Skeletal muscle satellite cell (primary cell): ENCODE data around the gene OR6Y1. TPM values are rescaled to one million over a fixed set of nuclear protein-coding genes. Genes with fewer than 3 reads are reported as not detected.

Source experiments
- H3K27me3 ChIP-seq: 2 replicates; pipeline ENCODE4 v1.7.0; 2013; ENCODE audit warnings: low read length; ENCODE audit not compliant: control insufficient read depth, insufficient read depth
- H3K36me3 ChIP-seq: 2 replicates; pipeline ENCODE4 v1.7.0; 2013; ENCODE audit warnings: mild to moderate bottlenecking, control low read depth, low read length; ENCODE audit not compliant: insufficient read depth
- H3K4me1 ChIP-seq: 2 replicates; pipeline ENCODE4 v1.7.0; 2013; ENCODE audit warnings: low read length; ENCODE audit not compliant: control insufficient read depth, insufficient read depth
- H3K4me2 ChIP-seq: 2 replicates; pipeline ENCODE4 v1.7.0; 2013; ENCODE audit warnings: mild to moderate bottlenecking, low read length
- H3K4me3 ChIP-seq: 2 replicates; pipeline ENCODE4 v1.7.0; 2013; ENCODE audit warnings: low read length
- H3K9ac ChIP-seq: 2 replicates; pipeline ENCODE4 v1.7.0; 2013; ENCODE audit warnings: mild to moderate bottlenecking, low read depth, low read length, moderate library complexity
- H3K9me3 ChIP-seq: replicated peaks from 2 replicates; pipeline ENCODE4 v1.7.0; 2013; ENCODE audit warnings: mild to moderate bottlenecking, control low read depth, low read length
- total RNA-seq: library from RNA; depleted of rRNA; stranded (reverse); fragments of >200 nt; gene quantifications from 2 replicates; pipeline ENCODE4 v1.2.3, GENCODE V29; 2012; rRNA removed

Gene OR6Y1
- total RNA-seq: not detected in 2 replicates

DNA sequence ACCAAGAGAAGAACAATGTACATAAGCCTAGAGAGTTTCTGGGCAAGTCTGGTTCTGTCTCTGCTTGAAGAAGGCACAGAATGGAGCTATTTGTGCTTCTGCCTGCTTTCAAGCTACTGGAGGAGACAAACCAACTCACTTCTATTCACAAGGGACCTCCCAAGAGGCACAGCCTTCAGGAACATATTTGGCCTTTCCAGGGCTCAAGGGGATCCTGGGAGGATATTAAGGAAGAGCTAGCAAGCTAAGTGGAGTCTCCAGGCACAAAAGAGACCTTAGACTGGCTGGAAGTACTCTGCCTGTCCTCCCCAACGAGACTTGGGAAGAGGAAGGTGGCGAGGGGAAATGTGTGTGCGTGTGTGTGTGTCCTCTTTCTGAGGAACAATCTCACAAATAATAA, at the start of gene OR6Y1:
Gene OR6Y1, minus strand, starts transcription at position 54 of the 400 bp plus-strand sequence. CDS start 6,300 bp downstream, outside the sequence.
- no peaks in the 10 kb centered on the region for H3K9me3 ChIP-seq
- H3K27me3 ChIP-seq: no peaks in the 10 kb centered on the region
- no peak within 1 kb of the TSS for H3K4me2 ChIP-seq
- no peaks in the 10 kb centered on the region for H3K4me1 ChIP-seq
- no peak within 1 kb of the TSS for H3K9ac ChIP-seq
- no peaks in the 10 kb centered on the region for H3K36me3 ChIP-seq
- H3K4me3 ChIP-seq: no peak within 1 kb of the TSS

DNA sequence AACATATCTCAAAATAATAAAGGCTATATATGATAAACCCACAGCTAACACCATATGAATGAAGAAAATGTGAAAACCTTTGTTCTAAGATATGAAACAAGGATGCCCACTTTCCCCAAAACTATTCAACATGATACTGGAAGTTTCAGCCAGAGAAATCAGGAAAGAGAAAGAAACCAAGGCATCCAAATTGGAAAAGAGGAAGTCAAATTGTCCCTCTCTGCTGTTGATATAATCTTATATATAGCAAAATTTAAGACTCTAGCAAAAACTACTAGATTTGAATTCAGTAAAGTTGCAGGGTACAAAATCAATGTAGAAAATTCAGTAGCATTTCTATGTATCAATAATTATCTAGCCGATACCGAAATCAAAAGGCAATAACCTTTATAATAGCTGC, 46.5 kb upstream of the OR6Y1 start:
- H3K4me3 ChIP-seq: no peak overlapping the region
- no peaks in the 10 kb centered on the region for H3K36me3 ChIP-seq
- no peaks in the 10 kb centered on the region for H3K27me3 ChIP-seq
- no peaks in the 10 kb centered on the region for H3K4me1 ChIP-seq
- no peaks in the 10 kb centered on the region for H3K9me3 ChIP-seq
- no peak overlapping the region for H3K4me2 ChIP-seq
- no peak overlapping the region for H3K9ac ChIP-seq

GRCh38 chr1:158586942-158587341, 32.7 kb upstream of the OR6Y1 start:
- Histone ChIP-seq H3K9ac (no peak overlapping the region), H3K4me1 (no peaks in the 10 kb centered on the region), H3K27me3 (no peaks in the 10 kb centered on the region), H3K9me3 (no peaks in the 10 kb centered on the region), H3K36me3 (no peaks in the 10 kb centered on the region), H3K4me2 (no peak overlapping the region), H3K4me3 (no peak overlapping the region)

DNA sequence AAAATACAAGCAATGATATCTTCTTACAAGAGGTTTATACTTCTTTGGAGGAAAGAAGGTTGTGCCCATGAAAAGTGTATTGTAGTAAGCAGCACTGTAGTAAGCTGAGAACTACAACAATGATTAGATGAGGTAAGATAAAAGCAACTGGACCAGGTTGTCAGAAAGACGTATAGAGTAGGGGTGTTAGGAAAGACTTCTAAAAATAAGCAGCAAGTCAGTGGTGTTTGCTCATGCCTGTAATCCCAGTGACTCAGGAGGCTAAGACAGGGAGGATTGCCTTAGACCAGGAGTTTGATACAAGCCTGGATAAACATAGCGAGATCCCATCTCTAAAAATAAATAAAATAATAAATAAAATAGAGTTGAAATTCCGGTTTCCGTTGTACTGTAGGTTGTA, 29.8 kb upstream of the OR6Y1 start:
- no peak overlapping the region for H3K4me2 ChIP-seq
- H3K9ac ChIP-seq: no peak overlapping the region
- no peaks in the 10 kb centered on the region for H3K4me1 ChIP-seq
- H3K4me3 ChIP-seq: no peak overlapping the region
- H3K27me3 ChIP-seq: no peaks in the 10 kb centered on the region
- H3K36me3 ChIP-seq: no peaks in the 10 kb centered on the region
- no peaks in the 10 kb centered on the region for H3K9me3 ChIP-seq

GRCh38 chr1:158579733-158580132, 25.5 kb upstream of the OR6Y1 start, which contains the start of gene OR10X1:
OR10X1 (minus strand) TSS chr1:158579899; CDS start chr1:158579899, 0 bp downstream.
- Histone ChIP-seq H3K27me3 (no peaks in the 10 kb centered on the region), H3K4me3 (no peak within 1 kb of the TSS), H3K36me3 (no peaks in the 10 kb centered on the region), H3K9me3 (no peaks in the 10 kb centered on the region), H3K4me1 (no peaks in the 10 kb centered on the region), H3K9ac (no peak within 1 kb of the TSS), H3K4me2 (no peak within 1 kb of the TSS)

GRCh38 chr1:158577561-158577960, 23.4 kb upstream of the OR6Y1 start:
- no peaks in the 10 kb centered on the region for H3K27me3 ChIP-seq
- H3K9me3 ChIP-seq: no peaks in the 10 kb centered on the region
- H3K4me2 ChIP-seq: no peak overlapping the region
- no peak overlapping the region for H3K4me3 ChIP-seq
- H3K4me1 ChIP-seq: no peaks in the 10 kb centered on the region
- H3K36me3 ChIP-seq: no peaks in the 10 kb centered on the region
- no peak overlapping the region for H3K9ac ChIP-seq

- Histone ChIP-seq H3K36me3 (no peaks in the 10 kb centered on the region), H3K4me3 (no peak overlapping the region), H3K4me1 (no peaks in the 10 kb centered on the region), H3K27me3 (no peaks in the 10 kb centered on the region), H3K4me2 (no peak overlapping the region), H3K9ac (no peak overlapping the region), H3K9me3 (no peaks in the 10 kb centered on the region)
Measured at GRCh38 chr1:158572226-158572625, 18.0 kb upstream of the OR6Y1 start.

GRCh38 chr1:158570480-158570879, 16.3 kb upstream of the OR6Y1 start, which contains the start of gene OR6P1:
OR6P1 (minus strand) TSS chr1:158570580; CDS start chr1:158563604, 6,976 bp downstream.
- no peak within 1 kb of the TSS for H3K4me2 ChIP-seq
- no peak within 1 kb of the TSS for H3K9ac ChIP-seq
- no peaks in the 10 kb centered on the region for H3K27me3 ChIP-seq
- no peak within 1 kb of the TSS for H3K4me3 ChIP-seq
- no peaks in the 10 kb centered on the region for H3K4me1 ChIP-seq
- no peaks in the 10 kb centered on the region for H3K36me3 ChIP-seq
- no peaks in the 10 kb centered on the region for H3K9me3 ChIP-seq

GRCh38 chr1:158564608-158565007, 10.4 kb upstream of the OR6Y1 start:
- Histone ChIP-seq H3K4me2 (no peak overlapping the region), H3K4me3 (no peak overlapping the region), H3K27me3 (no peaks in the 10 kb centered on the region), H3K4me1 (no peaks in the 10 kb centered on the region), H3K9ac (no peak overlapping the region), H3K9me3 (no peaks in the 10 kb centered on the region), H3K36me3 (no peaks in the 10 kb centered on the region)

- Histone ChIP-seq H3K9me3 (no peaks in the 10 kb centered on the region), H3K4me1 (no peaks in the 10 kb centered on the region), H3K36me3 (no peaks in the 10 kb centered on the region), H3K9ac (no peak overlapping the region), H3K4me3 (no peak overlapping the region), H3K27me3 (no peaks in the 10 kb centered on the region), H3K4me2 (no peak overlapping the region)
Measured at GRCh38 chr1:158563853-158564252, 9.6 kb upstream of the OR6Y1 start.

DNA sequence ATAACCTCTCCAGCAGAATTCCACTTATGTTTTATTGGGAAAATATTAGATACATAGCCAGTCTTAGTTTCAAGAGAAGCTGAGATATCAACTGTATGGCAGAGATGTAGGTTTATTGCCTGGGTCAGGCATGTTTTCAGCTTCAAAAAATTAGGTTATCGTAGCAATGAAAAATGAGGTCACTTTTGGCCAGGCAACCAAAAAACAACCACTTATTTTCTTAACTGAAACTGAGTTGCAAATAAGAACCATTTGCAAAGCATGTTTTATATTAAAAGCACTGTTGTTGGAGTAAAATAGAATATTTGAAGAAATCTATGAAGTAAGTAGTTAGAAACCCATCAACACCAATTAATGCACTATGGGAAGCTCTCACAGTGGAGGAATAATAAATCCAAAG, 5.5 kb upstream of the OR6Y1 start:
- H3K9me3 ChIP-seq: no peaks in the 10 kb centered on the region
- no peak overlapping the region for H3K4me3 ChIP-seq
- no peaks in the 10 kb centered on the region for H3K27me3 ChIP-seq
- H3K9ac ChIP-seq: no peak overlapping the region
- H3K36me3 ChIP-seq: no peaks in the 10 kb centered on the region
- no peaks in the 10 kb centered on the region for H3K4me1 ChIP-seq
- no peak overlapping the region for H3K4me2 ChIP-seq

DNA sequence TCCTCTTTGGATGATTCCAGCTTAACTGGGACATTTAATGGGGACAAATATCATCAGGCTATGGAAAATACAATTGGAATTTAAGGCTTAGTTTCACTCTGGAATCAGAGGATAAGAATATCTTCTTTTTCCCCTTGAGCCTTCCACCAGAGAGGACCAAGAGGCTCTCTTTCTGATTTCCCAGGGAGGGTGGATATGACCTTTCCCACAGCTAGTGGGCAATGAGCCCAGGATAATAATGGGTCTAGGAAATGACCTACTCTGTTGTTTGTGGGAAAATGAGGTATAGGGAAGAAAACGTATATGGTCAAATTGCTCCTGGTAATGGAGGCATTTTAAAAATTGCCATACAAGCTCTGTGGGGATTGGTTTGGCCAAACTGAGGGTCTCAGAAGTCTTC, 1.9 kb downstream of the OR6Y1 start:
- Histone ChIP-seq H3K9me3 (no peaks in the 10 kb centered on the region), H3K36me3 (no peaks in the 10 kb centered on the region), H3K9ac (no peak overlapping the region), H3K4me3 (no peak overlapping the region), H3K4me1 (no peaks in the 10 kb centered on the region), H3K4me2 (no peak overlapping the region), H3K27me3 (no peaks in the 10 kb centered on the region)
